Neural crest cell (in vitro differentiated cells): ENCODE results near the gene WNK3. TPM values are rescaled to one million over a fixed set of nuclear protein-coding genes. Genes with fewer than 3 reads are reported as not detected.
"Not testable (repeated sequence)": the region's sequence is repeated elsewhere in the genome, so short reads cannot be mapped to it uniquely, and the experiment has no call there.

Experiments used
- DNase-seq: peaks from one replicate; pipeline ENCODE4 v3.0.0; 2021; ENCODE audit warnings: low read depth, mixed read lengths, low spot score
- H3K27ac Mint-ChIP-seq: one replicate; pipeline ENCODE4 v1.8.0; 2021; ENCODE audit warnings: mild to moderate bottlenecking, mixed read lengths; ENCODE audit not compliant: unreplicated experiment
- H3K27me3 Mint-ChIP-seq: 2 replicates; pipeline ENCODE4 v1.8.0; 2021; ENCODE audit warnings: low read depth, mild to moderate bottlenecking, mixed read lengths
- H3K36me3 Mint-ChIP-seq: 2 replicates; pipeline ENCODE4 v1.8.0; 2021; ENCODE audit warnings: low read depth, mild to moderate bottlenecking, mixed read lengths
- H3K4me1 Mint-ChIP-seq: 2 replicates; pipeline ENCODE4 v1.8.0; 2021; ENCODE audit warnings: mixed read lengths
- H3K4me3 Mint-ChIP-seq: one replicate; pipeline ENCODE4 v1.8.0; 2021; ENCODE audit warnings: mild to moderate bottlenecking, mixed read lengths
- H3K9me3 Mint-ChIP-seq: 2 replicates; pipeline ENCODE4 v1.8.0; 2021; ENCODE audit warnings: mixed read lengths
- CTCF ChIP-seq: fragments of 200-600 bp; sonication (generic); conservative IDR thresholded peaks from 2 replicates; pipeline ENCODE4 v1.5.0; 2021; ENCODE audit warnings: antibody characterized with exemption, mild to moderate bottlenecking
- total RNA-seq: library from RNA; stranded (reverse); gene quantifications from 2 replicates; pipeline ENCODE4 v1.2.1, GENCODE V29; 2021

WNK3 gene
- total RNA-seq, 1 donor from 2014 or later = 29.3 TPM

DNA sequence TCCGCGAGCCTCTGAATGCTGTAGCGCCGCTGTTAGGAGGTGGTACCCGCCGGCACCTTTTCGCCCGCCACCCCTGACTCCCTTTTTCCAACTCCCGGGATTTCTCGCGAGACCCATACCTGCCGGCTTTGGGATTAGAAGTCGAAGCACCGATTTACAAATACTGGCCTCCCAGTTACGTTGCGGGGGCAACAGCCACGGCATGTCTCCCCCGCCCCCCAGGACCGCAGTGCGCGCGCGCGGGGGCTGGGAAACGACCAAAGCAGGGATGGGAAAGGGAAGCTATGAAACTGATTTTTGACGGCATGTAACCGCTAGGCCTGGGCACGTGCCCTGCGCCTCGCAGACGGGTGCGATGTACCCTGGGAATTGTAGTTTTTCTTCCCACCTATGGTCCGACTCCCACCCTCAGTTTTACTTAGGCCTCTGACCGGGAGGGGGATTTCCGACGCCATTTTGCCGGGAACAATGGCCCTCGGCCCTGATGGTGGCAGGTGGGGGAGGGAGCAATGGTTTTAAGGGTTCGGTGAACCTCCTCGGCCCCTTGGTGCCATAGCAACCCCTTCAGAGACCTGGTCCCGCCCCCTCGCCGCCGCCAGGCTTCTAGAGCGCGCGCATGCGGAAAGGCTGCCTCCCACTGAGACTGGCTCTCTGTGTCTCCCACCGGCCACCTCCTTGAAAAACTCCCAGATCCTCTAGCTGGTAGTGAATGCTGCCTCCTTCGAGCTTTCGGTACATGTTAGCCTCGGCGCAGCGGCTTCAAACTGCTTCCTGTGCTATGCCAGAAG, 772 bp upstream of the WNK3 start:
- Mint-ChIP-seq H3K27me3 (no peaks in the 10 kb centered on the region), H3K4me3 (peak overlapping the region; percentile 100), H3K4me1 (peaks cover 39% of the 10 kb centered on the region), H3K9me3 (peaks cover 3% of the 10 kb centered on the region), H3K27ac (peak overlapping the region; percentile 96), H3K36me3 (peaks cover 9% of the 10 kb centered on the region)
- peak; percentile 68 for DNase-seq
- no peak for TF ChIP-seq CTCF

DNA sequence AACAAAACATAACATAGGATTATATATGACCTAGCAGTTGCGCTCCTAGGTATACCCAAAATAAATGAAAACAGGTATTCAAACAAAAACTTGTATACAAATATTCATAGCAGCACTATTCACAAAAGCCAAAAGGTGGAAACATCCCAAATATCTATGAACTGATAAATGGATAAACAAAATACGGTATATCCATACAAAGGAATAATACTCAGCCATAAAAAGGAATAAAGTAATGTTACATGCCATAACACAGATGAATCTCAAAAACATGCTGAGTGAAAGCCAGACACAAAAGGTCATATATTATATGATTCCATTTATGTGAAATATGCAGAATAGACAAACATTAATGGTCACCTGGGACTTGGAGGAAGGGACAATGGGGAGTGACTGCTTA, 5.2 kb downstream of the WNK3 start:
- peaks cover 8% of the 10 kb centered on the region for H3K9me3 Mint-ChIP-seq
- no peak overlapping the region for H3K27ac Mint-ChIP-seq
- peaks cover 16% of the 10 kb centered on the region for H3K36me3 Mint-ChIP-seq
- H3K27me3 Mint-ChIP-seq = no peaks in the 10 kb centered on the region
- H3K4me3 Mint-ChIP-seq = peak overlapping the region; percentile 54
- H3K4me1 Mint-ChIP-seq = peaks cover 23% of the 10 kb centered on the region
- no peak for TF ChIP-seq CTCF
- no peak for DNase-seq

GRCh38 chrX:54337383-54337782, 20.5 kb downstream of the WNK3 start:
- H3K4me1 Mint-ChIP-seq, DNase-seq, H3K27ac Mint-ChIP-seq, H3K9me3 Mint-ChIP-seq, H3K27me3 Mint-ChIP-seq, H3K36me3 Mint-ChIP-seq, H3K4me3 Mint-ChIP-seq: not testable (repeated sequence)

DNA sequence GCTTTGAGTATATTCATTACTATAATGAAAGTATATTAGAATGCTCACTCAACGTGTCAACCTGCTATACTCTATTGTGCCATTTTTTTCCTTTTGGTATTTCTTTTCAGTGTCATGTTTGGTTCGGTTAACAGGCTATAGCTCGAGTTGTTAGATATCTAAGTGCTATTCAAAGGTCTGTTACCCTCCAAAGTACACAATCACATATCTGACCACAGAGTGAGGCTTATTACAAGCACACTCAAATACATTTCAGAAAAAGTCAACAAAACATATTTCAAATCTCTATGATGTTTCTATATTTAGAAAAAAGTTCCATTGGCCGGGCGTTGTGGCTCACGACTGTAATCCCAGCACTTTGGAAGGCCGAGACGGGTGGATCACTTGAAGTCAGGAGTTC, 32.8 kb downstream of the WNK3 start:
- TF ChIP-seq CTCF = no peak
- H3K4me1 Mint-ChIP-seq = no peaks in the 10 kb centered on the region
- H3K4me3 Mint-ChIP-seq = no peak overlapping the region
- H3K9me3 Mint-ChIP-seq = no peaks in the 10 kb centered on the region
- no peaks in the 10 kb centered on the region for H3K27me3 Mint-ChIP-seq
- no peak overlapping the region for H3K27ac Mint-ChIP-seq
- no peak for DNase-seq
- no peaks in the 10 kb centered on the region for H3K36me3 Mint-ChIP-seq

GRCh38 chrX:54320067-54320466, 37.8 kb downstream of the WNK3 start:
- H3K9me3 Mint-ChIP-seq = peaks cover 2% of the 10 kb centered on the region
- peaks cover 5% of the 10 kb centered on the region for H3K36me3 Mint-ChIP-seq
- no peak overlapping the region for H3K4me3 Mint-ChIP-seq
- H3K27me3 Mint-ChIP-seq = no peaks in the 10 kb centered on the region
- TF ChIP-seq CTCF = no peak
- H3K4me1 Mint-ChIP-seq = no peaks in the 10 kb centered on the region
- H3K27ac Mint-ChIP-seq = no peak overlapping the region
- DNase-seq = no peak

- Mint-ChIP-seq H3K9me3 (peaks cover 5% of the 10 kb centered on the region), H3K36me3 (peaks cover 10% of the 10 kb centered on the region), H3K4me1 (no peaks in the 10 kb centered on the region), H3K27me3 (no peaks in the 10 kb centered on the region), H3K4me3 (no peak overlapping the region), H3K27ac (no peak overlapping the region)
- no peak for DNase-seq
- no peak for TF ChIP-seq CTCF
Observed at GRCh38 chrX:54306379-54306778, 51.5 kb downstream of the WNK3 start.
